ENCODE data around the gene FUOM.
"Not testable (repeated sequence)": the region's sequence is repeated elsewhere in the genome, so short reads cannot be mapped to it uniquely, and the experiment has no call there.

The FUOM gene

DNA sequence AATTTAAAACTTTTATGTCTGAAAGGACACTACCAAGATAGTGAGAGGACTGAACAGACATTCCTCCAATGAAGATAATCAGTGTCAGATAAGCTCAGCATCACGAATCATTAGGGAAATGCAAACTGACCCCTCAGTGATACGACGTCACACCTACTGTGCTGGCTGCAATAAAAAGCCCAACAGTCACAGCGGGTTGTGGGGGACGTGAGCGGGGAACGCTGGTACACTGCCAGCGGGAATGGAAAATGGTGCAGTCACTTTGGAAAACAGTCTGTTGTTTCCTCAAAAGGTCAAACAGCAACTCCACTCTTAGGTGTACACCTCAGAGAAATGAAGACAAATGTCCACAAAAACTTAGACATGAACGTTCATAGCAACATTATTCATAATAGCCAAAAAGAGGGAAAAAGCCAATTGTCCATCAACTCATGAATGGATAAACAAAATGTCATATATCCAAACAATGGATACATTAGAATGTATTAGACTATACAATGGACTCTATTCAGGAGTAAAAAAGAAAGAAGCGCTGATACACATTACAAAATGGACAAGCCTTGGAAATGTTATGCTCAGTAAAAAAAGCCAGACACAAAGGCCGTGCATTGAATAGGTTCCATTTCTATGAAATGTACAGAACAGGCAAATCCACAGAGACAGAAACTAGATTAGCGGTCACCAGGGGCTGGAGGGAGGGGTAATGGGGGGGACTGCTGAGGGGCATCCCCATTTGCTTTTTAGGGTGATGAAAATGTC lies 17.7 kb upstream of the FUOM start:
- Histone ChIP-seq H3K4me3 (ENCODE audit: low read length) (no peak overlapping the region), H3K36me3 (ENCODE audit: insufficient read depth, low read length) (peaks cover 2% of the 10 kb centered on the region), H3K27me3 (ENCODE audit: control insufficient read depth, insufficient read depth, low read length) (no peaks in the 10 kb centered on the region), H3K4me2 (ENCODE audit: low read length) (no peak overlapping the region), H3K9me3 (replicated peaks; ENCODE audit: low read length) (no peaks in the 10 kb centered on the region), H3K9ac (ENCODE audit: low read depth, low read length) (no peak overlapping the region), H3K4me1 (ENCODE audit: control insufficient read depth, insufficient read depth, low read length) (peaks cover 12% of the 10 kb centered on the region)

DNA sequence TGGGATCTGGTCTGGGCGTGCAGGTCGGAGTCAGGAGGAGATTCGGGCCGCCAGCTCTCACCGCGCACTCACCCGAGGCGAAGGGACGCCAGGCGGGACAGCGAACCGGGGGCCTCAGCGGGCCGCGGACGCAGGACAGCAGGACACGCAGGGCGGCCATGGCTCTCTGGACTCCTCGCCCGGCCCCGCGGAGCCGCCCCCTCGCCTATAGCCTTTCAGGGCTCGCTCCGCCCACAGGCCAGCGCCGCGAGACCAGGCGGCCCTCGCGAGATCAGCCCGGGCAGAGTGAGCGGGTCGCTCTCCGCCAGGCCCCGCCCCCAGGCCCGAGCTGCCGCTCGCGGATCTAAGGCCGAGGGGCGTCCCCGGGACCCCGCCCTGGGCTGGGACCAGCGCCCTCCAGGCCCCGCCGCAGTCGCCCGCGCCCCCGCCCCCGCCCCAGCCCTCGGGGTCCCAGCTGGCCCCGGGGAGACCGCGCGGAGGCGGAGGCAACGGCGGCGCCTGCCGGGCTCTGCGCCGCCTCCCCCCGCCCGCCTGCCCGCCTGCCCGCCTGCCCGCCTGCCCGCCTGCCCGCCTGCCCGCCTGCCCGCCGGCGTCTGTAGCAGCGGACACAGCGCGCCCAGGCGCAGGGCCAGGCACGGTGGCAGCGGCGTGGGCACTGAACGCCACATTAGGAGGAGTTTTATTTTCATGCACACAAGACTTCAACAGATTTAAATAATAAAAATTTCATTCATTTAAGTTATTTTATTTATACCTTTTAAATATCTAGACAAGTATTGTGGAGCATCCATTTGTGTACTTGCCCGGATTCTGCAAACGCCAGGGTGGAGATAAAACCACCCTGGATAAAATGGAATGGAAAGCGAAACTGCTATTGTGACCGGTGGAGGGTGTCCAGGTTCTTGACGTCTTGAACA lies 15.6 kb upstream of the FUOM start, which contains the start of gene ECHS1:
Gene ECHS1 (minus strand): TSS at position 181 of the 917 bp plus-strand sequence. CDS start 21 bp downstream, at position 160.
- Histone ChIP-seq H3K4me3 (ENCODE audit: low read length) (peak within 1 kb of the TSS; percentile 95), H3K9ac (ENCODE audit: low read depth, low read length) (peak within 1 kb of the TSS; percentile 81), H3K4me1 (ENCODE audit: control insufficient read depth, insufficient read depth, low read length) (peaks cover 8% of the 10 kb centered on the region), H3K36me3 (ENCODE audit: insufficient read depth, low read length) (peaks cover 21% of the 10 kb centered on the region), H3K27me3 (ENCODE audit: control insufficient read depth, insufficient read depth, low read length) (no peaks in the 10 kb centered on the region), H3K4me2 (ENCODE audit: low read length) (peak within 1 kb of the TSS; percentile 77), H3K9me3 (replicated peaks; ENCODE audit: low read length) (no peaks in the 10 kb centered on the region)

- peak overlapping the region; percentile 76 for H3K4me2 ChIP-seq (ENCODE audit: low read length)
- H3K4me1 ChIP-seq (ENCODE audit: control insufficient read depth, insufficient read depth, low read length): peaks cover 8% of the 10 kb centered on the region
- H3K9me3 ChIP-seq (replicated peaks; ENCODE audit: low read length): no peaks in the 10 kb centered on the region
- peaks cover 27% of the 10 kb centered on the region for H3K36me3 ChIP-seq (ENCODE audit: insufficient read depth, low read length)
- peak overlapping the region; percentile 26 for H3K9ac ChIP-seq (ENCODE audit: low read depth, low read length)
- no peaks in the 10 kb centered on the region for H3K27me3 ChIP-seq (ENCODE audit: control insufficient read depth, insufficient read depth, low read length)
- peak overlapping the region; percentile 66 for H3K4me3 ChIP-seq (ENCODE audit: low read length)
These were observed 14.7 kb upstream of the FUOM start for GRCh38 chr10:133372507-133372906.

DNA sequence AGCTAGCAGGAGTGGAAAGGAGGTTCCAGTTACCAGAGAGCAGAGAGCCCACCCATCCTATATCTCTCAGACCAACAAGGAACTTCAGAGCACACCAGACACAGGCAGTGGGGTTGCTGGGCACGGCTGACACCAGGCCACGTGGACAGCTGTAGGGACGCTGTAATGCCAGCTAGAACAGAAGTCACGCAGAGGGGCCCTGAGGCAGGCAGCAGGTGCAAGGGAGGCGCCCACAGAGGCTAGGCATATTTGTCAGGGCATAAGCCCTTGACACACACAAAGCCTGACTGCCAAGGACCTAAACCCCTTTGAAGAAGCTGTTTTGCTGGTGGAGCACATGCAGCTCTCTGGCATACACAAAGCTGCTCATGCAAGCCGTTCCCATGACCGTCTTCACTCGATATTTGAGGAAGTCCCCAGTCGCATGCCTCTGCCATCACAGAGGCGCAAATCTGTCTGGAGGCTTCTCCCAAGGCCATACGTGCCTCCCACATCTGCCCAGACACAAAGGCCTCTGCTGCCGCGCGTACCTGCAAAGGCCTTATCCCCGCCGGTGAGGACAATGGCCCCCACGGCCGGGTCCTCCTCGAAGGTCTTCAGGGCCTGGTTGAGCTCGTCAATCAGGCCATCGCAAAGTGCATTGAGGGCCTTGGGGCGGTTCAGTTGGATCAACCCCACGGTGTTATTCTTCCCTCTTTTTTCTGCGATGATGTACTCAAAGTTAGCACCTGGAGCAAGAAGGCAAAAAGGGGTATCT lies 12.4 kb upstream of the FUOM start:
- Histone ChIP-seq H3K9me3 (replicated peaks; ENCODE audit: low read length) (no peaks in the 10 kb centered on the region), H3K36me3 (ENCODE audit: insufficient read depth, low read length) (peaks cover 39% of the 10 kb centered on the region), H3K27me3 (ENCODE audit: control insufficient read depth, insufficient read depth, low read length) (no peaks in the 10 kb centered on the region), H3K4me1 (ENCODE audit: control insufficient read depth, insufficient read depth, low read length) (peaks cover 8% of the 10 kb centered on the region), H3K4me3 (ENCODE audit: low read length) (no peak overlapping the region), H3K4me2 (ENCODE audit: low read length) (no peak overlapping the region), H3K9ac (ENCODE audit: low read depth, low read length) (no peak overlapping the region)

DNA sequence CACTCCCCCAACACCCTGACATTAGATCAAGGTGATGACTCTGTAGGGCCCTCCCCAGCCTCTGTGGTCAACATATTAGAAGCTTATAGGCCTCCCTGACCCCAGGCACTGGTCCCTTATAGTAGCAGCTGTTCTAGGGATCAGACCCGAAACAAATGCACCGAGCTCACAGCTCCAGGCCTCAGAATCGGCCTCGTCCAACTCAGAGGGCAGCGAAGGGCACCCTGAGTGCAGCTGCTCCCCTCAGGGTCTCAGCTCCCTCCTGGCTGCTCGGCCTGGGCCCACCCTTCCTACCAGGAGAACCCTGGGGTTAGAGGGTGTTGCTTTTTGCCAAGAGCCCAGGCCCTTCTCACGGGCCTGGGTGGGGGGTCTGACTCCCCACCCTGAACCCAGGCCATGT lies 10.3 kb upstream of the FUOM start:
- Histone ChIP-seq H3K4me2 (ENCODE audit: low read length) (no peak overlapping the region), H3K9me3 (replicated peaks; ENCODE audit: low read length) (no peaks in the 10 kb centered on the region), H3K9ac (ENCODE audit: low read depth, low read length) (no peak overlapping the region), H3K4me1 (ENCODE audit: control insufficient read depth, insufficient read depth, low read length) (peaks cover 3% of the 10 kb centered on the region), H3K36me3 (ENCODE audit: insufficient read depth, low read length) (peaks cover 51% of the 10 kb centered on the region), H3K4me3 (ENCODE audit: low read length) (no peak overlapping the region), H3K27me3 (ENCODE audit: control insufficient read depth, insufficient read depth, low read length) (no peaks in the 10 kb centered on the region)

DNA sequence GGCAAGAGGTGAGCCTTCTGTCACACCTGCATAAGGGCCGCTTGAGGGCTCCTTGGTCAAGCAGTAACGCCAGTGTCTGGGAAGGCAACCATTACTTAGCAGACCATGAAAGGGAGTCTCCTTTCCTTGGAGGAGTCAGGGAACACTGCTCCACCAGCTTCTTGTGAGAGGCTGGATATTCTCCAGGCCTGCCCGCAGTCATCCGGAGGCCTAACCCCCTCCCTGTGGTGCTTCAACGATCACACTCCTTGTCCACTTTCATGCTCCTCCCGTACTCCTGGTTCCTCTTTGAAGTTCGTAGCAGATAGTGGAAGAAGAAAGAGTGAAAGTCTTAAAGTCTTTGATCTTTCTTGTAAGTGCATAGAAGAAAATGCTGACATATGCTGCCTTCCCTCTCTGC lies 9.6 kb upstream of the FUOM start:
- not testable (repeated sequence) for H3K4me2 ChIP-seq (ENCODE audit: low read length); H3K4me1 ChIP-seq (ENCODE audit: control insufficient read depth, insufficient read depth, low read length); H3K27me3 ChIP-seq (ENCODE audit: control insufficient read depth, insufficient read depth, low read length); H3K4me3 ChIP-seq (ENCODE audit: low read length); H3K9me3 ChIP-seq (replicated peaks; ENCODE audit: low read length); H3K9ac ChIP-seq (ENCODE audit: low read depth, low read length)
- H3K36me3 ChIP-seq (ENCODE audit: insufficient read depth, low read length): peaks cover 57% of the 10 kb centered on the region

GRCh38 chr10:133366751-133367150 lies 8.9 kb upstream of the FUOM start:
- Histone ChIP-seq H3K9ac (ENCODE audit: low read depth, low read length) (no peak overlapping the region), H3K4me2 (ENCODE audit: low read length) (no peak overlapping the region), H3K27me3 (ENCODE audit: control insufficient read depth, insufficient read depth, low read length) (no peaks in the 10 kb centered on the region), H3K9me3 (replicated peaks; ENCODE audit: low read length) (no peaks in the 10 kb centered on the region), H3K4me3 (ENCODE audit: low read length) (no peak overlapping the region), H3K36me3 (ENCODE audit: insufficient read depth, low read length) (peaks cover 61% of the 10 kb centered on the region), H3K4me1 (ENCODE audit: control insufficient read depth, insufficient read depth, low read length) (no peaks in the 10 kb centered on the region)

- no peaks in the 10 kb centered on the region for H3K27me3 ChIP-seq (ENCODE audit: control insufficient read depth, insufficient read depth, low read length)
- H3K9ac ChIP-seq (ENCODE audit: low read depth, low read length): no peak overlapping the region
- no peak overlapping the region for H3K4me2 ChIP-seq (ENCODE audit: low read length)
- no peaks in the 10 kb centered on the region for H3K9me3 ChIP-seq (replicated peaks; ENCODE audit: low read length)
- no peak overlapping the region for H3K4me3 ChIP-seq (ENCODE audit: low read length)
- peaks cover 64% of the 10 kb centered on the region for H3K36me3 ChIP-seq (ENCODE audit: insufficient read depth, low read length)
- no peaks in the 10 kb centered on the region for H3K4me1 ChIP-seq (ENCODE audit: control insufficient read depth, insufficient read depth, low read length)
These were observed 8.3 kb upstream of the FUOM start for GRCh38 chr10:133366130-133366478.

DNA sequence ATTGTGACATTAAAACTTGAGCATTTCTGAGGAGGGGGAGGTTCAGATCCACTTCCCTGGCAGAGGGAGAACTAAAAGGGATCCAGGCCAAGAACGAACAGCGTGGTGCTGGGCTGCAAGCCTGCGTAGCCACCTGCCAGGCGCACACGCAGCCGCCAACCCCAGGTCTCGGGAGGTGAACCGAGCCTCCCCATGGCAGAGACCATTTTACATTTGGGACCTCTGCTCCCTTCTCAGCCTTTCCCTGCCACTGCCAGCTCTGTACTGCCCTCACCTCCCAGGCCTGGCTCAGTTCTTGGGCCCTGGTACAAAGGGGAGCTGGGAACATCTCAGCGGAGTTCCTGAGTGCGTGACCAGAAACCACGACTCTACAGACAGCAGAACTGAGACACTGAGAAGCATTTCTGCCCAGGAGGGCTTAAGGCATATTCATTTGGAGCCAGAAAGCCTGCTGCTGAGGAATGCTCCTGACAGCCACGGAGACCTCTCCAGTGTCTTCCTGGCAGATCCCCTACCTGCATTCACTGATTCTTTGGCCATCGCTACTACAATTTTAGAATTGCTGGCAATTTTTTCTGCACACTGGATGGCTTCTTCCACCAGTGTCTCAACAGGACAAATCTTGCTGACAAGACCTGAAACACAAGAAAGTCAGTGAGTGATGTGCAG lies 7.8 kb upstream of the FUOM start:
- Histone ChIP-seq H3K9ac (ENCODE audit: low read depth, low read length) (no peak overlapping the region), H3K4me3 (ENCODE audit: low read length) (no peak overlapping the region), H3K4me2 (ENCODE audit: low read length) (no peak overlapping the region), H3K27me3 (ENCODE audit: control insufficient read depth, insufficient read depth, low read length) (no peaks in the 10 kb centered on the region), H3K4me1 (ENCODE audit: control insufficient read depth, insufficient read depth, low read length) (no peaks in the 10 kb centered on the region), H3K9me3 (replicated peaks; ENCODE audit: low read length) (no peaks in the 10 kb centered on the region), H3K36me3 (ENCODE audit: insufficient read depth, low read length) (peaks cover 63% of the 10 kb centered on the region)

DNA sequence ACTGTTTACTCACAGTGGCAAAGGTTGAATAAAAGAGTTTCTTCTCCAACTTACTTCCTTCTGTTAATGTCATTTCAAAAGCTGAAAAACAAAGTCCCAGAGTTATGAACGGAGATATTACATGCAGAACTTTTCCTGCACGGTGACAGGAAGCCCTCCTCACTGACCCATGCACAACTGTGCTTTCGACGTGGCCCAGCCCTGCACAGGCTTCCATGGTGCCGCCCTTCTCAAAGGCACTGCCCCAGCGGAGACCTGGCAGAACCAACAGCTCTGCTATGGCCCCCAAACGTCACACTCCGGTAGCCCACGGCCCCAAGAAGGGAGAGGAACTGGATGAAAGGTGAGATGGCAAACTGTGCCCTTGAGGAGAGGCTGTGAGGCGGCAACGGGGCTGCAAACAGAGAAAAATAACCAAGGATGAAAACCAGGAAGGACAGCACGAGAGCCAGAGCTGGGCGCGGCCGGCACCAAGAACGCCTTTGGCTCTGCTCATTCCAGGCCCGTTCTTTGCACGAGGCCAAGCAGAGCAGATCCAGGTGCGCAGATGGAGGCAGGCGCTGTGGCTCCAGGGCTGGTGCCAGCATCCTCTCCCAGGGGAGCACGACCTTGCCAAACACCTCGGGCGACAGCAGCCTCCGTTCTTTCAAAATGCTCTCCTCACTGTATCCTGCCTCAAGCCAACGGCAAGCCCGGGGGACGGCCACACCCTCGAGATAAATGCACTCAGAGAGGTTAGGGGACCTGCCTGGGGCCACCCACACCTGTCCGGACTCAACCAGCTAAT lies 7.0 kb upstream of the FUOM start:
- Histone ChIP-seq H3K4me2 (ENCODE audit: low read length) (no peak overlapping the region), H3K36me3 (ENCODE audit: insufficient read depth, low read length) (peaks cover 56% of the 10 kb centered on the region), H3K9me3 (replicated peaks; ENCODE audit: low read length) (no peaks in the 10 kb centered on the region), H3K9ac (ENCODE audit: low read depth, low read length) (no peak overlapping the region), H3K27me3 (ENCODE audit: control insufficient read depth, insufficient read depth, low read length) (no peaks in the 10 kb centered on the region), H3K4me1 (ENCODE audit: control insufficient read depth, insufficient read depth, low read length) (no peaks in the 10 kb centered on the region), H3K4me3 (ENCODE audit: low read length) (no peak overlapping the region)

All from skeletal muscle satellite cell (primary cell).